Dorsolateral prefrontal cortex (tissue), 118 donors: ENCODE results near the gene GPR107. TPM values are rescaled to one million over a fixed set of nuclear protein-coding genes. Genes with fewer than 3 reads are reported as not detected.

ENCODE experiments used
- total RNA-seq, 120 experiments: library from RNA; stranded (reverse); gene quantifications; one replicate each; pipeline versions ENCODE4 v1.2.3 to v1.2.4, GENCODE V29; 2022

The GPR107 gene
- total RNA-seq, 120 experiments from 2014 or later: 34.8 to 59.2 (median 45.9) TPM

Other genes starting within 250 kb of the GPR107 start
- gene TOR1A, start 229.8 kb upstream of the GPR107 start, total RNA-seq: 10 to 100 TPM; 20.2 to 42.3 (median 31.4) TPM
- 10 to 100 TPM; 33.2 to 64.4 (median 43.1) TPM for gene C9orf78, start 218.6 kb upstream of the GPR107 start, total RNA-seq
- 10 to 100 TPM; 44.3 to 74.1 (median 56.9) TPM for gene USP20, start 218.4 kb upstream of the GPR107 start, total RNA-seq
- 100 to 1,000 TPM in 60 of 120 experiments, 10 to 100 TPM in 60; 53.9 to 197 (median 99.8) TPM for gene FNBP1, start 10.7 kb upstream of the GPR107 start, total RNA-seq
- gene NCS1, start 118.5 kb downstream of the GPR107 start, total RNA-seq: 100 to 1,000 TPM; 134 to 718 (median 501) TPM
- gene HMCN2, start 211.9 kb downstream of the GPR107 start, total RNA-seq: 1 to 10 TPM in 44 of 120 experiments, under 1 TPM in 76; 0.16 to 2.9 (median 0.85) TPM